Astrocyte (in vitro differentiated cells and primary cell): ENCODE data around the gene EPN3.

Source experiments
- EZH2 ChIP-seq: IDR thresholded peaks from 2 replicates; pipeline ENCODE4 v1.6.1; 2012; ENCODE audit warnings: mild to moderate bottlenecking, low read length, inconsistent platforms; ENCODE audit not compliant: insufficient read depth
- TF ChIP-seq, protein P1 (sequence below): IDR thresholded peaks from 2 replicates; pipeline ENCODE4 v1.5.1; 2011; ENCODE audit warnings: low read depth, mild to moderate bottlenecking, inconsistent platforms, low read length, moderate library complexity; ENCODE audit not compliant: insufficient read depth

DNA sequence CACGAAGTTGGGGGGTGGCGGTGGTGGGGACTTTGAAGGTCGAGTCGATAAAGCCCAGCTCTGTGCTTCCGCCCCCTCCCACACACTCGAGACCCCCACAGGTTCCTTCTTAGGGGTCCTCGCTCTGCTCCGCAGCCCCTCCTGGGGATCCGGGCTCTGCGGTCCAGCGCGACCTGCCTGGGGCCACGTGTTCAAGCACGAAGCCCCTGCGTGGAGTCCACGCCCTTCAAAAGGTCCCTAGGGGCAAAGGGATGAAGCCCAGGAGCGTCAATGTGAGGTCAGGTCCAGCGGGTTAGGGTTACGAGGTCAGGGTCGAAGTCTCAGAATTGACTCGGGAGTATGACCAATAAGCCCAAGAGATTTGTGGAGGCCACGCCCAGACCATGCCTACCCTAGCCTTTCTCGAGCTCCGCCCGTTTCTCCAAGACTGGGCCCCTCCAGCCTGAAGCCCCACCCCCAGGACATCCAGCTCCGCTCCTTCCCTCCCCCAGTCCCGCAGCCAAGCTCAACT is 27.2 kb downstream of the EPN3 start:
- TF ChIP-seq, protein P1, sequence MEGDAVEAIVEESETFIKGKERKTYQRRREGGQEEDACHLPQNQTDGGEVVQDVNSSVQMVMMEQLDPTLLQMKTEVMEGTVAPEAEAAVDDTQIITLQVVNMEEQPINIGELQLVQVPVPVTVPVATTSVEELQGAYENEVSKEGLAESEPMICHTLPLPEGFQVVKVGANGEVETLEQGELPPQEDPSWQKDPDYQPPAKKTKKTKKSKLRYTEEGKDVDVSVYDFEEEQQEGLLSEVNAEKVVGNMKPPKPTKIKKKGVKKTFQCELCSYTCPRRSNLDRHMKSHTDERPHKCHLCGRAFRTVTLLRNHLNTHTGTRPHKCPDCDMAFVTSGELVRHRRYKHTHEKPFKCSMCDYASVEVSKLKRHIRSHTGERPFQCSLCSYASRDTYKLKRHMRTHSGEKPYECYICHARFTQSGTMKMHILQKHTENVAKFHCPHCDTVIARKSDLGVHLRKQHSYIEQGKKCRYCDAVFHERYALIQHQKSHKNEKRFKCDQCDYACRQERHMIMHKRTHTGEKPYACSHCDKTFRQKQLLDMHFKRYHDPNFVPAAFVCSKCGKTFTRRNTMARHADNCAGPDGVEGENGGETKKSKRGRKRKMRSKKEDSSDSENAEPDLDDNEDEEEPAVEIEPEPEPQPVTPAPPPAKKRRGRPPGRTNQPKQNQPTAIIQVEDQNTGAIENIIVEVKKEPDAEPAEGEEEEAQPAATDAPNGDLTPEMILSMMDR = no peak
- TF ChIP-seq EZH2 = peak; percentile 89
